GM19025 (cell line): ENCODE measurements around the gene RNLS.

ENCODE experiments used
- ATAC-seq: cut with Tn5 transposase; IDR thresholded peaks from one replicate; pipeline ENCODE4 v1.9.1; 2021; ENCODE audit warnings: mild to moderate bottlenecking, low read depth, moderate library complexity; ENCODE audit not compliant: unreplicated experiment

The RNLS gene

GRCh38 chr10:88442716-88443115 is 140.4 kb downstream of the RNLS start:
- no peak for ATAC-seq

DNA sequence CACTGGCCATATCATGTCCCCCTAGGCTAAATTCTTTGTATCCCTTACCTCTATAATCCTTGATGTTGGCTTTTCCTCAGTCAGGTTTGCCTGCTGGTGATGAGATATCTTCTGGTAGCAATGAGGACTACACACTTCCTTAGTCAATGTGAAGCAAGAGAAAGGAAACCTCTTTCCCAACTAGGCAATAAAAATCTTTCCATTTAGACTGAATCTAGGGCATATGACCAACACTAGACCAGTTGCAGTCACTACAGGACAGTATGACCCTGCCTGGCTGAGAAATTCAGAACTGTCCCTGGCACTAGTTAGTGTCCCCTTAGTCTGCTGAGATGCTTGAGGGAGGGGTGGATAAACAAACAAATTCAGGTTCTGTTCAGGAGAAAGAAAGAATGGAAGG is 142.6 kb downstream of the RNLS start:
- ATAC-seq = no peak

- no peak for ATAC-seq
Measured at GRCh38 chr10:88439932-88440331, 143.2 kb downstream of the RNLS start.

- ATAC-seq = no peak
Measured at GRCh38 chr10:88437411-88437810, 145.7 kb downstream of the RNLS start.

- no peak for ATAC-seq
Measured at GRCh38 chr10:88433565-88434186, 149.4 kb downstream of the RNLS start.

DNA sequence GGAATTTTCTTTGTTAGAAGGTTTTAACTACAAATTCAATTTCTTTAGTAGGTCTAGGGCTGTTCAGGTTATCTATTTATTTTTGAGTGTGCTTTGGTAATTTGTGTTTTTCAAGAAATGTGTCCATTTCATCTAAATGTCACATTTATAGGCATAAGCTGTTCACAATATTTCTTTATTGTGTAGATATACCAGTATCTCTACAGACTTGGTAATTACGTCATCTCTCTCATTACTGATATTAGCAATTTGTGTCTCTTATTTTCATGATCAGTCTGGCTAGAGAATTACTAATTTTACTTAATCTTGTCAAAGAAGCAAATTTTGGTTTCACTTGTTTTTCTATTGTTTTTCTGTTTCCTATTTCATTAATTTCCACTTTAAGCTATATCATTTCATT is 152.0 kb downstream of the RNLS start:
- ATAC-seq = no peak

DNA sequence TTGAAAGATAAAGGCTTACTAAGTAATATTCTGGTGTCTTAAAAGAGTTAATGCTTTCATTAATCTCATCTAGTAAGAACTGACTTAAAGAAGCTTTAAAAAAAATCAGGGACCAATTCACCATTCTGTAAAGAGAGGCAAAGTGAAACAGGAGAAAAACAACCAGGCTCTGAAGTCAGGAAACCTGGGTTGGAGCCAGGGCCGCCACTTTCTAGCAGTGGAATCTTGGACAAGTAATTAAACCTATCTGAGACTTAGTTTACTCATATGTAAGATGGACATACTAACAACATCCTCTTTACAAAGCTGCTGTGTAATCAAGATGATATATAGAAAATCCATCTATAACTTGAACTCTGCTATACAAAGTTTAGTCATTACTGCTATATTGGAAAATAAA is 154.1 kb downstream of the RNLS start:
- no peak for ATAC-seq

DNA sequence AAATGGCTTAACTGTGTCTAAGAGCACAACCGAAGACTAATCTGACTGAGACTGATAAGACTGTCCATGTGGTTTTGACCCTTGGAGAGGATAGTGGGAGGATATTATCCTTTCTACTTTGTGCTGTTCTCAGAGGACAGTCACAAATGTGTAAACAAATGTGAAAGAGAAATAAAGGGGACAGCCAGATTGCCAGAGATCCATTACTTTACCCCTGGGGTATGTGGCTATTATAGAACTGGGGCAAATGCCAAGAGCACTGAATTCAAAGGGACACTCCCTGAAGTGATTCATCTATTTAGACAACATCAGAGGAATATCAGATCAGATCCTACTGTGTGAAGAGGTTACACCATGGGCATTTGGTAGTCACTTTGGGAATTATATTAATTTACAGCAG is 154.7 kb downstream of the RNLS start:
- no peak for ATAC-seq

- ATAC-seq = no peak
Measured at GRCh38 chr10:88427024-88427423, 156.1 kb downstream of the RNLS start.

DNA sequence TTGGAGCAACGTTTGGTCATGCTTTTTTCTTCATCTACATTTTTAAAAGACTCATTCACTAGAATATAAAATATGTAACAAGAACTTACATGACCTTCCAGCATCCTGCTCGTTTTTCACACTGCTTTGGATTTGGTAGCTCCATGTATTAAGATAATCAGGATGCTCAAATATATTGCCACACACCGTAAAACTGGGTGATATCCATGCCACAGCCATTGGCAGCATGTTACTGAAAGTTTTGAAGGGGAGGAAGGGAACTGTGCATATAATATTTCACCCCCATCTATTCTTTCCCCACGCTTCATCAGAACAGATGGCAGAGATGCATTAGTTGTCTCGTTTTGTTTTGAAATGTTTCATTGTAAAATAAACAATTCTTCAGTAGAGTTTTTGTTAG is 158.2 kb downstream of the RNLS start:
- no peak for ATAC-seq

DNA sequence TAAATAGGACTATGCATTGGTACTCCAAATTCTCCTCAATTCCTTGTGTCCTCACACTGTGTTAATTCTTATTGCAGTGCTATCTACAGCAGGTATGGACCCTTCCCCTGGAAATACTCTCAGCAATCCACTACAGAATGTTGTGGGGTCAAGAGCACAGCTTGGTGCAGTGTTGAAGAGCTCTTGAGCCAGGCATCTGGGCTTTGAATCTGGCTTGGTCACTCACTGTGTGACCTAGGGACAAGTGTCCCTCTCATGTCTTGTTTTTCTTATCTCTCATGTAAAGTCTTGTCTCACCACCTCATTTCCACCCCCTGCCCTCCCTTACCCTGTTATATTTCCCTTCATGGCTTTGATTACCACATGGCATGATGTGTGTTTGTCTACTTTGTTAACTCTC is 159.4 kb downstream of the RNLS start:
- no peak for ATAC-seq

DNA sequence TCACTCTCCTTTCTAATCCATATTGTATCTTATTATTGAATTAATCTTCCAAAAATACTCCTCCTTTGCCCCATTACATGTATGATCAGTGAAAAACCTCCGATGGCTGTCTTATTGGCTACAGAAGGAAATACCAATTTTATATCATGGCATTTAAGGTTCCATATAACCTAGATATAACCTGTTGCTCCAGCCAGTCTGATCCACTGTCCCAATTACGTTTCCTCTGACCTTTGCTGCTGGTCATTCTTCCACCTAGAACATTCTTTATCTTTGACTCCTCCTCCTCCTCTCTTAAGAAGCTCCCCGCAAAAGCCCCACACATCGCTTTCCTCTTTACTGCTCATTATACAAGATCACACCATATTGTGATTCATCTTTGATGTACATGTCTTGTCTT is 161.5 kb downstream of the RNLS start:
- ATAC-seq = no peak

DNA sequence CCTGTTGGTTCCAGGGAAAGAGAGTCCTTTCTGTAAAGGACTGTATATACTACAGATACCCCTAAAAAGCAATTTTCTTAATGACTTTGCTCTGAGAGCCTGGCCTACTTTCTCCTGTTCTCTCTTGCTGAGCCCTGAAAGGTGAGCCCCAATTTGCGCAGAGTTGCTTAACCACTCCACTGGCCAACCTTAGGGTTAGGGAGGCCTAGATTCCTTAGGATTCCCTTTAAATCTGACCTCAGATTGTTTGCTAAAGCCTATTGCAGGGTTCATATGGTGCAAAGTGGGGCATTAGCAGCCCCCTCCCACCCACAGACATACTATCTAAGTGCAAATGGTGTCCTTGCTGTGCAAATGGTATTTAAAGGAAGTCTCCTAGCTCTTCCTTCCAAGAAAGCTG is 164.2 kb downstream of the RNLS start:
- no peak for ATAC-seq

GRCh38 chr10:88417387-88418030 is 165.6 kb downstream of the RNLS start:
- ATAC-seq = no peak

- no peak for ATAC-seq
Measured at GRCh38 chr10:88416801-88417200, 166.3 kb downstream of the RNLS start.

- no peak for ATAC-seq
Measured at GRCh38 chr10:88415533-88416130, 167.5 kb downstream of the RNLS start.

DNA sequence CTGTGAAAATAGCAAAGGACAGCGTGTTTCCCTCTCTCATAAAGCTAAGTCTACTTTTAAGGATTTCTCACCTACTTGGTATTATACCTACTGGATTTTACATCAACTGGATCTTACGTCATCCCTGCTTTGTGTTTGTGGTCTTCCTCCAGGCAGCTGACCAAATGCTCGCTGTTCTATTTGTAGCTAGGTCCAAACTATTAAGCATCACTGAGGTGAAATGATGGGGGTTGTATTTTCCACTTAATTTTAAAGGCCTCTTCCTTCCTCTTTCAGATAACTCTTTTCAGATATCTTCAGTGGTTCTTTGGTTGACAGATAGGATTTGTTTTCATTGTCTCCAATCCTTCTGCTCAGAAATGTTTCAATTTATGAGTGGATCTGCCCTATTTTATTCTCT is 169.7 kb downstream of the RNLS start:
- ATAC-seq = no peak

GRCh38 chr10:88411772-88412349 is 171.3 kb downstream of the RNLS start:
- no peak for ATAC-seq

DNA sequence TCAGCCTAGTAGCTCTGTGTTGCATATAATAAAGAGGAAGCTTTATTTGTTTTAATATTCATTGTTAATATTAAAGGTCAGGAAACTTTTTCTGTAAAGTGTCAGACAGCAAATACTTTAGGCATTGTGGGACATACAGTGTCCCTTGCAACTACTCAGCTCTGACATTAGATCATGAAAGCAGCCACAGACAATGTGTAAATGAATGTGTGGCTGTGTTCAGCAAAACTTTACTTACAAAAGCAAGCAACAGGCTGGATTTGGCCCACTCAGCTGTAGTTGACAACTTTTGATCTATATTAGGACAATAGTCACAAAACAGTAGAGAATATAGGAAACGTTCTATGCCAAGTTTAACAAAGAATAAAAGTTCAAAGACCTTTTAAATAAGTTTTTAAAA is 173.3 kb downstream of the RNLS start:
- ATAC-seq = no peak

DNA sequence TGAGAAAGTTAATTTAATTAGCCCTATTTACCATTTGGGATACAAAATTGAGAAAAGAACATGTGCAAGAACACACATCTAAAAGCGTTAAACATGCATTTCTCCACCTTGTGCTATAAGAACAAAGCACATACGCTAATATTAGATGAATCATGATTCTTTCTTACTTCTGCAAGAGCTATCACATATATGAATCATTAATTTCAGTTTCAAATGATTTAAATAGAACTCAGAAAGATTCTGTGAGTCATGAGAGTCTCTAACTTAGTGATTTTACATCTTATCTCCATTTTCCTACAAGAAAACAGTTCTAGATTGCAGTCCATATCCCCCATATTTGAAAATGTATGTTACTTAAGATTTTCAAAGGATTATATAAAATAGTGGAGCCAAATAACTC is 173.9 kb downstream of the RNLS start:
- no peak for ATAC-seq

- no peak for ATAC-seq
Measured at GRCh38 chr10:88408096-88408495, 175.0 kb downstream of the RNLS start.

- ATAC-seq = no peak
Measured at GRCh38 chr10:88404133-88404532, 179.0 kb downstream of the RNLS start.
